ENCODE results near the gene PFKL. TPM values are rescaled to one million over a fixed set of nuclear protein-coding genes. Genes with fewer than 3 reads are reported as not detected.
A peak's percentile ranks its signal among the peaks of the same experiment; 100 is the strongest.

Gene PFKL
- total and polyA plus RNA-seq, 2 experiments from 2014 or later: 40.3 to 106 TPM

DNA sequence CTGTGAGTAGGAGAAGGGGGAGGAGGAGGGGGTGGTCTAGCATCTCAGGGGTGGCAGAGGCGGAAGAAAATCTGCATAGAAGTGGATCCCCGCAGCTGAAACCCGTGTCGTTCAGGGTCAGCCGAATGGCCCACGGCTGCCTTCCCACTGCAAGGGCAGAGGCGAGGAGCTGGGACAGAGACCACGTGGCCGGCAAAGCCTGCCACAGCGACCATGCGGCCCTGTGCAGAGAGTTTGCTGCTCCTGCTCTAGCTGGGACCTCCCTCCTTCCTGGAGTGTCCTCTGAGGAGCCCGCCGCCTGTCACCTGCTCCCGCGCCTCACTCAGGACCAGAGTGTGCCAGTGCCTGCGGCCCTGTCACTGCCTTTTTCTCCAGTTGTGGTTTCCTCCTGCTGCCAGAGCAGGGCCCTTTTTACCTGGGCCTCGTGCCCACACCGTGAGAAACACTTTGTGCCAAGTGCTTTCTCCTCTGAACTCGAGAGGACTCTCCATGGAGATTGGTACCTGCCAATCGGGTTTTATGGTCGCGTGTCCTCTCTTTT is 48.1 kb downstream of the PFKL start:
- no peaks in the 10 kb centered on the region for H3K9me3 Mint-ChIP-seq
- peaks cover 36% of the 10 kb centered on the region for H3K27me3 ChIP-seq (ENCODE audit: insufficient read depth)
- H3K27me3 Mint-ChIP-seq (ENCODE audit: insufficient read depth, low read depth, poor library complexity): peaks cover 39% of the 10 kb centered on the region
- no peak overlapping the region for H3K27ac ChIP-seq (ENCODE audit: low read depth)
- no peaks in the 10 kb centered on the region for H3F3A ChIP-seq (replicated peaks; ENCODE audit: low read depth)
- H3K4me2 ChIP-seq: no peak overlapping the region
- no peaks in the 10 kb centered on the region for H3K9me2 ChIP-seq (ENCODE audit: insufficient read depth)
- no peaks in the 10 kb centered on the region; the same call in 1 of the 2 replicates for H3K4me1 ChIP-seq (ENCODE audit: insufficient read depth)
- H3K36me3 Mint-ChIP-seq (ENCODE audit: low read depth): no peaks in the 10 kb centered on the region
- H3K4me3 Mint-ChIP-seq: no peak overlapping the region
- H3K4me3 ChIP-seq: no peak overlapping the region
- TF ChIP-seq, protein P1, sequence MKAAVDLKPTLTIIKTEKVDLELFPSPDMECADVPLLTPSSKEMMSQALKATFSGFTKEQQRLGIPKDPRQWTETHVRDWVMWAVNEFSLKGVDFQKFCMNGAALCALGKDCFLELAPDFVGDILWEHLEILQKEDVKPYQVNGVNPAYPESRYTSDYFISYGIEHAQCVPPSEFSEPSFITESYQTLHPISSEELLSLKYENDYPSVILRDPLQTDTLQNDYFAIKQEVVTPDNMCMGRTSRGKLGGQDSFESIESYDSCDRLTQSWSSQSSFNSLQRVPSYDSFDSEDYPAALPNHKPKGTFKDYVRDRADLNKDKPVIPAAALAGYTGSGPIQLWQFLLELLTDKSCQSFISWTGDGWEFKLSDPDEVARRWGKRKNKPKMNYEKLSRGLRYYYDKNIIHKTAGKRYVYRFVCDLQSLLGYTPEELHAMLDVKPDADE (IDR thresholded peaks at IDR 0.05): no peak
- TF ChIP-seq REST (IDR thresholded peaks at IDR 0.05; ENCODE audit: unreplicated experiment): no peak
- TF ChIP-seq NANOG (IDR thresholded peaks at IDR 0.05; ENCODE audit: borderline replicate concordance): no peak
- TF ChIP-seq JUNB (IDR thresholded peaks at IDR 0.05; ENCODE audit: unreplicated experiment): no peak
- no peak for TF ChIP-seq ZNF462 (CRISPR knock-in tag; IDR thresholded peaks at IDR 0.05)
- no peak for TF ChIP-seq ZNF331 (CRISPR knock-in tag; IDR thresholded peaks at IDR 0.05; ENCODE audit: low read depth)
- no peak for TF ChIP-seq STAT1 (IDR thresholded peaks at IDR 0.05; ENCODE audit: unreplicated experiment)
- TF ChIP-seq CREB1 (CRISPR knock-in tag; IDR thresholded peaks at IDR 0.05; ENCODE audit: low read depth): no peak
- TF ChIP-seq CTCF (conservative IDR thresholded peaks at IDR 0.05; ENCODE audit: low read depth in 2 of 2): no peak
- H3K36me3 ChIP-seq (ENCODE audit: insufficient read depth): no peaks in the 10 kb centered on the region
- DNase-seq (ENCODE audit: low spot score) (no peak), ATAC-seq (no peak)
- no peaks in the 10 kb centered on the region; the same call in 1 of the 3 replicates for H3K4me1 Mint-ChIP-seq
- no peaks in the 10 kb centered on the region for H4K20me1 ChIP-seq (replicated peaks; ENCODE audit: insufficient read depth)
- 0 out of 2 replicates have a peak overlapping the region, but pooled peaks have one; percentile 38 for H2AFZ ChIP-seq
- H3K79me2 ChIP-seq (replicated peaks; ENCODE audit: insufficient read depth): no peaks in the 10 kb centered on the region
- H3K27ac Mint-ChIP-seq: no peak overlapping the region
